Endometrial microvascular endothelial cells (primary cell): ENCODE measurements around the gene AQP3. TPM values are rescaled to one million over a fixed set of nuclear protein-coding genes. Genes with fewer than 3 reads are reported as not detected.
"Not testable (repeated sequence)": the region's sequence is repeated elsewhere in the genome, so short reads cannot be mapped to it uniquely, and the experiment has no call there.

Source experiments
- in situ Hi-C: cut with HindIII; loops from 2 replicates; pipeline ENCODE4 v1.10.0; 2017; ENCODE audit warnings: low sequenced_read_pairs, low pct_unique_long_range_greater_than_20kb; ENCODE audit errors: inconsistent ontology term
- total RNA-seq: library from RNA; depleted of rRNA; stranded (reverse); fragments of >200 nt; gene quantifications from one replicate; pipeline ENCODE4 v1.2.3, GENCODE V29; 2015; ENCODE audit errors: inconsistent ontology term

The AQP3 gene
- 1.1 TPM for total RNA-seq

DNA sequence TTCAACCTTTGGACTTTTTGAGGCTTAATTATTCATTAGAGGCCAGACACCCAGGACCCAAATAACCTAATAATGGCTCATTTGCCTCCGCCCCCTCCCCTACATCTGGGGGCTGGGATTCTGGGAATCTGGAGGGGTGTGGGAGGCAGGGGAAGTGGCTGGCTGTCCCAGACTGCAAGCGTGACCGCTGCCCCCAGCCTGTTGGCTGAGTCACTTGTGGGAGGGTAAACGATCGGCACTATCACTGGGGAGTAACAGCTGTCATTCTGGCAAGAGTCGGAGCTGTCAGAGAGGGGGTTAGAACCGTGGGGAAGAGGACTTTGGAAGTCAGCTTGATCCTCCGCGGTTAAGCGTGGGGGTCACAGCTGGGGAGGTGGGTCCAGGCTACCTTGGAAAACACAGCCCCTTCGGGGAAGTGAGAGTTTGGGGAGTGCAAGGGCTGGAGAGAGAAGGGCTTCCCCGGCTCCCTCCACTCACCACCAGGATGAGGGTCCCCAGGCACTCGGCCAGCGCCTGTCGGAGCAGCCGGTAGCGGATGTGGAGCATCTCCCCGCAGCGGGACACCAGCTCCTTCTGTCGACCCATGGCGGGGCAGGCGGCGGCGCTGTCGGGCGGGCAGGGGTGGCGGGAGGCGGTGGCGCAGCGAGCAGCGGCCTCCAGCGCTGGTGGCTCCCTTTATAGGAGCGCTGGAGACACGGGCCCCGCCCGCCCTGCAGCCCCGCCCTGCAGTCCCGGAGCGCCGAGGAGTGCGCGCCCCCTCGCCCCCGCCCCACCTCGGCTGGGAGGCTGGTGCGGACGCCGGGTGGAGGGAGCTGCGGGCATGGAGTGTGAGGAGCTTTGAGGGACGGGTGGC lies at the start of gene AQP3:
Gene AQP3, minus strand, starts transcription at position 648 of the 853 bp plus-strand sequence. Its CDS starts 63 bp downstream, at position 585.
- in situ Hi-C loops = no loop called here

GRCh38 chr9:33493819-33494218 lies 46.4 kb upstream of the AQP3 start:
- in situ Hi-C loops = not testable (repeated sequence)

DNA sequence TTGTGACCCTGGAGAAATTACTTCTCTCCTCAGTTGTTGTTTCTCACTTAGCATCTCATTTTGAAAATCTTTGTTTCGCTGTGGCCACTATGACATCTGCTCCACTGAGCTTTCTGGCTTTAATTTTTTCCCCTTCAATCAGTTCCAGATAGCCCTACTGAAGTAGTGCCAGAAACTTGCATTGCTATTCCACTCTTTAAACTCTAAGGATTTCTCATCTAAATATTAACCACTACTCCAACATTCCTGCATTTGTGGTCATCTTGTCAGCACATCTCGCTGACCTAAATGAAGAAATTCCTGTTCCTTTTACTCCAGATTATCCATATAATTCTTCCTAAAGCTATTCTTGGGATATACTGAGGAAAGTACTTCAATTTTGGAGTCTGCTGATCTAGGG lies 41.7 kb upstream of the AQP3 start:
- in situ Hi-C loops = no loop called here

DNA sequence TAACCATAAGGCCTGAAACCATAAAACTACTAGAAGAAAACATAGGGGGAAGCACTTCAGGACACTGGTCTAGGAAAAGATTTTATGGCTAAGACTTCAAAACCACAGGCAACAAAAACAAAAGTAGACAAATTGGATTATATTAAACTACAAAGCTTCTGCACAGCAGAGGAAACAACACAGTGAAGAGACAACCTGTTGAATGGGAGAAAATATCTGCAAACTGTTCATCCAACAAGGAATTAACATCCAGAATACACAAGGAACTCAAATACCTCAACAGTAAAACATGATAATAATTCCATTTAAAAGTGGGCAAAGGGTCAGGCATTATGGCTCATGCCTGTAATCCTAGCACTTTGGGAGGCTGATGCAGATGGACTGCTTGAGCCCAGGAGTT lies 37.9 kb upstream of the AQP3 start:
- in situ Hi-C loops = not testable (repeated sequence)

DNA sequence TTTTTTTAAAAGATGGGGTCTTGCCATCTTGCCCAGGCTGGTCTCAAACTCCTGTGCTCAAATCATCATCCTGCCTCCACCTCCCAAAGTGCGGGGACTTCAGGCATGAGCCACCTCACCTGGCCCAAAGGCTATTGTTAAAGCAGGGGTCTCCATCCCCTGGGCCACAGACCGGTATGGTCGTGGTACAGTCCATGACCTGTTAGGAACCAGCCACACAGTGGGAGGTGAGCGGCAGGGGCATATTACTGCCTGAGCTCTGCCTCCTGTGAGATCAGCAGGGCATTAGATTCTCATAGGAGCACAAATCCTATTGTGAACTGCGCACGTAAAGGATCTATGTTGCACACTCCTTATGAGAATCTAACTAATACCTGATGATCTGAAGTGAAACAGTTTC lies 33.6 kb upstream of the AQP3 start:
- in situ Hi-C loops = no loop called here

GRCh38 chr9:33480106-33480505 lies 32.7 kb upstream of the AQP3 start:
- in situ Hi-C loops = no loop called here

DNA sequence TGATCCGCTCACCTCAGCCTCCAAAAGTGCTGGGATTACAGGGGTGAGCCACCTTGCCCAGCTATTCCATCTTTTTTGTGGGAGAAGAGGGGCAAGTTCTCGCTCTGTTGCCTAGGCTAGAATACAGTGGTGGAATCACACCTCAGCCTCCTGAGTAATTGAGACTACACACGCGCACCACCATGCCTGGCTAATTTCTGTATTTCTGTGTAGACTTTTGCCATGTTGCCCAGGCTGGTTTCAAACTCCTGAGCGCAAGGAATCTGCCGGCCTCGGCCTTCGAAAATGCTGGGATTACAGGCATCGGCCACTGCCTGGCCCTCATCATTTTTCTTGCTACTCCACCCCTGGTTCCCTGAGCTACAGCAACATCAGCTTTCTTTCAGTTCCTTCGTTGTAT lies 29.1 kb upstream of the AQP3 start:
- in situ Hi-C loops = no loop called here

GRCh38 chr9:33475357-33475756 lies 28.0 kb upstream of the AQP3 start:
- in situ Hi-C loops = no loop called here

DNA sequence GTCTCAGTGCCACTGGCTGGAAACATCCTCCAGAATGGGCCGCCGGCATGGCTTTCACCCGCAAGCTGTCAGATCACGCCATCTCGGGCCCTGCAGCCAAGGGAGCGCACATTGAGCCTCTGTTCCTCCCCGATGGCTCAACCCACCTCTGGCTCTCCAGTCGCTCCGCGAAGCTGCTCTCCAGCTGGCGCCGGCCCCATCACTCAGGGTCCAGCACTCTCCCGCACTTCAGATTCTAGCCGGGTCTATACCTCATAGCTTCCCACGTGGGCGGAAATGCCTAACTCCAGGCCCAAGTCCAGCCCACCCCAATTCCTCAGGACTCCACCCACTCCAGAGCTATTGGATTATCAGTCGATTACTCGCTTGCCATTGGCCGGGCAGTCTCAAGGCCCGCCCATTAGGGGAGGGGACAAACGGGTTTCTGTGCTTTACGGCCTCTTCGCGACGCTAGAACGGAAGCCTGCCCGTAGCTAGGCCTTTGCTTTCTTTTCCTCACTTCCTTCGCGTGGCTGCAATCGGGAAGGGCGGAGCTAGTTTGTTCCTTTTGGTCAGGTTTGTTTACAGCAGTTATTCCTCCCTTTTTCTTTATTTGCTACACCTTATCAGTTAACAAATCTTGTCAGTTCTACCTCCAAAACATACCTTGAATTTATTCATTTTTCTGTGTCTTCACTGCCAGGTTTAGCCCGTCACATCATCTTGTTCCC lies 26.4 kb upstream of the AQP3 start, which contains the start of gene NOL6:
Gene NOL6, minus strand, starts transcription at position 282 of the 710 bp plus-strand sequence. Its CDS starts 82 bp downstream, at position 200.
- in situ Hi-C loops = loop anchor here (25.0 kb wide), 1 partner anchor 186 kb away; the partner anchor contains the start of gene NFX1

GRCh38 chr9:33472881-33473615 lies 25.7 kb upstream of the AQP3 start:
- in situ Hi-C loops = loop anchor here (25.0 kb wide), 1 partner anchor 186 kb away; the partner anchor contains the start of gene NFX1

GRCh38 chr9:33472171-33472880 lies 24.9 kb upstream of the AQP3 start:
- in situ Hi-C loops = loop anchor here (25.0 kb wide), 1 partner anchor 185 kb away; the partner anchor contains the start of gene NFX1

DNA sequence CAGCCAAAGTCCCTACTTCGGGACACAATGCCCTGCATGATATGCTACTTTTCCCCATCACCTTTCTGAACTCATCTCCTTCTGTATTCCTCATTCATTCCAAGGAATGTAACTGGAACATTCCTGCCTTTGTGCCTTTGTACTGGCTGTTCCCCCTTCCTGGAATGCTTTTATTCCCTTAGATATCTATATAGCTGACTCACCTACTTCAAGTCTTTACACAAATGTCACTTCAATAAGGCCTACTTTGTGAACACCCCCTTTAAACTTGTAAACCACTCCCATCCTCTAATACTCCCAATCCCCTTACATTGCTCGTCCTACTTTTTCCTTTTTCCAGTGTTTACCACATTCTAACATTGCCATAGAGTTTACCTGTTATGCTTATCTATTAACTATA lies 24.0 kb upstream of the AQP3 start:
- in situ Hi-C loops = loop anchor here (25.0 kb wide), 1 partner anchor 184 kb away; the partner anchor contains the start of gene NFX1

GRCh38 chr9:33469891-33470290 lies 22.5 kb upstream of the AQP3 start:
- in situ Hi-C loops = loop anchor here (25.0 kb wide), 1 partner anchor 183 kb away; the partner anchor contains the start of gene NFX1

- in situ Hi-C loops = loop anchor here (25.0 kb wide), 1 partner anchor 182 kb away; the partner anchor contains the start of gene NFX1
Measured at GRCh38 chr9:33468797-33469621, 21.6 kb upstream of the AQP3 start.

DNA sequence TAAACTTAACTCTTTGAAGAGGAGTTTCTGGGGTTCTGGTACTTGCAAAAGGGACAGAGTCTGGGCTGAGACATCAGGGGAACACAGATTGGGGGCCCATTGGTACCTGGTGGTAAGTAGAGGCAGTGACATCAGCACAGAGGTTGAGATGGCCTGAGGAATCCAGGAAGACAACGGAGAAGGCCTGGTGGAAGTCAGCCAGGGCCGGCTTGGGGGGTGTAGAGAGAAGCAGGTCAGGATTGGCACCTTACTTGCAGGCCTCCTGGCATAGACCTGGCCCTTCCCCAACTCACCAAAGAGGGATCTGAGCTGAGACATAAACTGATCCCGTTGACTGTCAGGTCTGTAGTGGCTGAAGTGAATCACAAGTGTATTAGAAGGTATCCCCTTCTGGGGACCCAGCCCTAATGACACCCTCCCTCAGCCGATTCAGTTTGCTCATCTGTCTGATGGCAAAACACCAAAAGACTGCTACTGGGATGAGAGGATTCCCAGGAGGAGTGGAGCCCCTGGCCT lies 20.9 kb upstream of the AQP3 start:
- in situ Hi-C loops = loop anchor here (25.0 kb wide), 1 partner anchor 181 kb away; the partner anchor contains the start of gene NFX1

- in situ Hi-C loops = loop anchor here (25.0 kb wide), 1 partner anchor 180 kb away; the partner anchor contains the start of gene NFX1
Measured at GRCh38 chr9:33467526-33467925, 20.1 kb upstream of the AQP3 start.
